NCI-H510A treated with DMSO at 0.1 percent for 48 hours (cell line): Measurements from ENCODE around the gene IL20RA.
"Not testable (repeated sequence)": the region's sequence is repeated elsewhere in the genome, so short reads cannot be mapped to it uniquely, and the experiment has no call there.

Experiments
- DNase-seq: peaks from one replicate; lab custom pipeline; 2025; lab: John Stamatoyannopoulos, UW

IL20RA gene

DNA sequence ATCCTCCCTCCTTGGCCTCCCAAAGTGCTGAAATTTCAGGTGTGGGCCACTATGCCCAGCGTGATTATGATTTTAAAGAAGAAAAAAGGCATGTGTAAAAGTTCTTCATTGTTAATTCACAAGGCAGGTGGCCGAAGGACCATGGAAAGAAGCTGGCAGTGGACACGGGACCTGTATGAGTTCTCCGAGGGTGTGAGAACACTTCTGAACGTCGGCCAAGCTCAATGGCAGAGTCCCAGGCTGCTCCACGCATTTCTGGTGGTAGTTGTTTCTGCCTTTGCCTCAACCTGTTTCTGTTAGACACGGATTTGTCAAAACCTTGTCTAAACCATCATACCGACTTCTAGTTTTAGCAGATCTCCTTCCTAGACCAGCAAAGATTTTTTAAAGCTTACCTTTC is 36.6 kb downstream of the IL20RA start:
- no peak for DNase-seq

DNA sequence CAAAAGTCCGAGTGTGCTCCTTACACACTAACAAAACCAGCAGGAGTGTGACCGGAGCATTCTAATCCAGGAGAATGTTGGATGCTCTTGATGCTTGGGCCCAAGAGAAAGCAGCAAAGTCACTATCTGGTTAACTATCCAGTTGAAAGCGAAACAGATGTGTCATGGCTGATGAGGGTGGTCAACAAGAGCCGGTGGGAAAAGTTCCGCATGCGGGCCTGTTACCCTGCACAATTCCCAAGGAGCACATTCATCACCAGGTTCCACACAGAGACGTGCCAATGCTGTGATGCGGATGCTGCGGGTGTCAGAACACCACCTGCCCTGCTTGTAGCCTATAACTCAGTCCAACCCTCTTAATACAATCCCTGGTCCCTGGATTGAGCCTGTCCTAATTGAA is 38.7 kb downstream of the IL20RA start:
- no peak for DNase-seq

DNA sequence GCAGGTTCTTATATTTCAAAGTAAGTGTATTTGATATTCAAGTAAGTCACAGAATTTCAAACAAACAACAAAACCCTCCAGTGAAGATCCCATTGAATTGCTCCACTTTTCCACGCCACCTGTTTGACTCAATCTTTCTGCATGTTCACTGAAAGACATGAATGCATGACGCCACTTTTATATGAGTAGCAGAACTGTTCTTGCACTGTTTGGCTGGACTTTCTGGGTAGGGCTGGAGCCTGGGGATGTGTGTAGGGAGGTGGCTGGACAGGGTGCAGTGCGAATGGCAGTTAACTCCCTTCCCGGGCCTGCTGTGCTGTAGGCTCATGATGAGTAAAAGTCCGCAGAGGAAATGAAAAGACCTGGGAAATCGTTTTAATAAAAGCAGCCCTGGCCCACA is 39.7 kb downstream of the IL20RA start:
- peak; percentile 39 for DNase-seq

- peak; percentile 7 for DNase-seq
Measured at GRCh38 chr6:137002505-137002904, 42.3 kb downstream of the IL20RA start.

- DNase-seq, result no peak
Measured at GRCh38 chr6:137001977-137002302, 42.8 kb downstream of the IL20RA start.

DNA sequence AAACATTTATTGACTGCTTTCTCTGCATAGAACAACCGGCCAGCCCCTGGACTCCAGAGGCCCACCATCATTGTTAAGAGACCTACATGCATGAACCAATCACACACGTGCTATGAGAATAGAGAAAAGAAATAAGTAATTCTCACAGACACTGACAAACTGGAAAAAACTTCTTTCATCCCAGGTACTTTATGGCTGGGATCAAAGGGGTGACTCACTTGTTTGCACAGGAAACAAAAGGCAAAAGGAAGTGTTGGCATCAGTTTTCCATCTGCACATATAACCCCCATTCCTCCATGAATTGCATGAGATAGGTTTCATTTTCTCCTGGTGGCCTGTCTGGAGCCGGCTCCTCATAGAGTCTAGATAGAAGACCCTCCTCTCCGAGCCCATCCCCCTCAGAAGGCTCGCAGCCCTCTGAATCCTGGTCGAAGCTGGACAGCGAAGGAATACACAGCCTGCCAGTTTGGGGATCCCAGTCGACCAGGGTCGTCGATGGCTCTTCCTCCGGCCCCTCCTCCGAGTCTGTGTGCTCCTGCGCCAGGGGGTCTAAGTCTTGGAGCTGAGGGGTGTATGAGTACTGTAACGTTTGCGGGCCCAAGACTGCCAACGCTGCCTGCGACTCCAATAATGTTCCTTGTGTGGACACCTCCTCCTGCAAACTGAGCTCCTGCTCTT is 43.3 kb downstream of the IL20RA start:
- DNase-seq, result peak; percentile 43

DNA sequence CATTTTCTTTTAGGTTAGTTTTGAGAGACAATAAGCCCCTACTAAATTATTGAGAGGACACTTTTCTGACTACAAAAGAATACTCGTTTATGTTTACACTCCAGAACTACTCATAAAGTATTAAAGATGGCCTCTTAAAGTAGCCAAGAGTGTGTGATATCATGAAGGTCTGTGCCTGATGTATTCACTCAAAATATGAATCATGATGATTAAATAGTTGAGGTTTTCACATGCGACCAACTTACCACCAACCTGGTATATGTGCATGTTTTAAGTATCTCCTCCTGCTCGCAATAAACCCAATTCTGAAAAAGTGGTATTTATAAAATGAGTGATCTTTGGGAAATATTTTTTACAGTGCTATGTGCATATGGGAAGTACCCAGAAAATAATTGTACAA is 43.9 kb downstream of the IL20RA start:
- DNase-seq, result no peak

DNA sequence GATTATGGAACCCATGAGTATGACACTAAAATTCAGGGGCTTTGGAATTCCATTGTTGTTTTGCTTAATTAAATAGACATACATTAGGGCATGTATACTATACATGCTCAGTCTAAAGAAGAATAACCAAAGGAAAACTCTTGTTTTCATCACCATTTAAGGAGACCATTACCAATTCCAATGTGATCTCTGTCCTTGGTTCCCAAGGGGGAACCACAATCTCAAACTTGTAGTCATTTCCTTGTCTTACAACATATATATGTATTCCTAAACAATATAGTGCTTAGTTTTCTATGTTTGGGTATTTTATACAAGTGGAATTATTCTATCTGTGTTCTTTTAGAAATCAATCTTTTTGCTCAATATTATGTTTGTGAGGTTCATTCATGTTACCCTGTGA is 49.2 kb downstream of the IL20RA start:
- no peak for DNase-seq

DNA sequence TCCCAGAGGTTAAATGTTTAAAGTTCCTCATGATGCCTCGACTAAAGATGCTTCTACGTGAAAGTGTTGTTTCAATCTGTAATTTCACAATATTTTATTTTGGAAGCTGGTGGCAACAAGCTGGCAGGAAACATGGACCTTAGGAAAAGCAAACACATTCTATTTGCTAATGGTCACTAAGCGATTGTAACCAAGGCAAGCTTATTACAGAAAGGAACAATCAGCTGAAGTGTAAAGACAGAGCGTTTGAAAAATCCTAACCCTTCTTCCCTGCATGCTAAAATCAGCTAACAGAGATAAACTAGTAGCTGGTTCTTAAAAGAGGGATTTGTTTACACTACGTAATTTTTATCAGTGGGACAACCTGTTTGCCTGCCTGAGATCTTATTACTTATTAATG is 50.0 kb downstream of the IL20RA start:
- peak; percentile 44 for DNase-seq

- DNase-seq, result no peak
Measured at GRCh38 chr6:136992113-136992512, 52.7 kb downstream of the IL20RA start.

GRCh38 chr6:136991646-136992045 is 53.1 kb downstream of the IL20RA start:
- DNase-seq, result no peak

DNA sequence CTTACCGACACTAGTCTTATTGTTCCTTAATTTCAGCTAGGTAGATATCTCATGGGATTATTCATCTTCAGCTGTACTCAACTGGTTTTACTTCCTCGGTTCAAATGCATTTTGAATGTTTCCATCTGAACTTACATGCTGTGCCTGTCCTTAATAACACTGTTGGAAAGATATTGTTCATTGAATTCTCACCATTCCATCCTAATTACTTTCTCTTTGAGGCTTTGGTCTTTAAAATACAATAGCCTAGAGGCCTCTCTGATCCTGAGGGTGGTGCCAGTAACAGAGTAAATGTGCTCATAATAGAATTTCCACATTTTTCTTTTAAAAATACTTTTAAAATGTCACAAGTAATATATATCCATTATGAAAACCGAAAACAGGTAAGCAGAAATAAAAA is 54.0 kb downstream of the IL20RA start:
- no peak for DNase-seq

DNA sequence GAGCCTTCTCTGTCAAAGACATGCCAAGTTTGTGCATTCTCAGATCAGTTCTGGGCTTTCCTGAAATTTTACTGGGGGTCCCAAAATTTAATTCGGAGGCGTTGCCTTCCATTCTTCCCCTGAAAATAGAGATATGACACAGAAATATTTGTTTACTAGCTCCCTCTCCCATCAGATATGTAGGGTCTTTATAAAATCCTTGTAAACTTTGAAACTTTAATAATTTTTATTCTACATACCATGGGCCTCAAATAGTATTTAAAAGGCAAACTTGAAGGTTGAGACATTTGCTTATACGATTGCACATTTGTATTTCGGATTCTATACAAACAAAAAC is 54.6 kb downstream of the IL20RA start:
- no peak for DNase-seq

DNA sequence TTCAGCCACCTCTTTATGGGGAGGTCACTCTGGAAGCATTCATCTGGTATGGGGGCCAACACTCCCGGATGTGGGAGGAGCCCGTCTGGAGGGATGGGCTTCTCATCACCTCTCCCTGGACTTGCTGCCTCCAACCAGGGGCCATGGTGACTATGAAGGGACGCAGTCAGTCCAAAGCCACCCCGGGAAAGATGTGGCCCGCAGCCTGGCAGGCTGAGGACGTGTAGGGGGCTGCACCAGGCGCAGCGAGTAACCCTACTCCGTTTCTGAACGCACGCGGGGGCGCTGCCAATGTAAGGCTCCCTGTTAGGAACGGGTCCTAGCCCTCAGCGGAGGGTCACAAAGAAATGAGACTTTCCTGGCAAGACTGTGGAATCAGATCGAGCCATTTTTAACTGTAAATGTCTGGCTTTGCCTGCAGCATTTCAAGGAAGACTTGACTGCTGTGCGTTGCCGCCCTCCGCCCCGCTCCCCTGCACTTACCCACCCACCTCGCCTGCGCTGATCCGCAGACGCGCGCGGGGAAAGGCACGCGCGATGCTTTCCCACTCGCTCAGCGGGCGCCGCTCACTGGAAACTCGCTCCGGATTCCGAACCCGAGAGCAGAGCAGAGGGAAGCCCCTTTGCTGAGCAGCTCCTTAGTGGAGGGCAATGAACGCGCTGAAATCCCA is 55.1 kb downstream of the IL20RA start:
- DNase-seq, result no peak

- peak; percentile 39 for DNase-seq
Measured at GRCh38 chr6:136987526-136987925, 57.2 kb downstream of the IL20RA start.

GRCh38 chr6:136985502-136985901 is 59.3 kb downstream of the IL20RA start:
- no peak for DNase-seq

DNA sequence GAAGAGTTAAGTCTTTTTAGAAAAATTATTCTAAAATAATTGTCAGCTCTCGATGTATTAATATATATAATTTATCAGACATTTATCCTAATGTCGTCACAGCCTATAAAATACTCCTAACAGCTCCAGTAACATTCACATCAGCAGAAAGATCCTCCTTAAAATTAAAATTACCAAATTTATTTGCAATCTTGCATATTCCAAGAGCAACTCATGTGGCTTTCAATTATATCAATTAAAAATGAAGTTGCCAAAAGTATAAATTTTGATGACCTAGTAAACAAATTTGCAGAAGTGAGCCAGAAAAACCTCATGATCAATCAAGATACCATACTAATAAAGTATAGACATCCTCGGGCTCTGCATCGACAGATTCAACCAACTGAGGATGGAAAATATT is 60.2 kb downstream of the IL20RA start:
- no peak for DNase-seq

GRCh38 chr6:136983687-136984086 is 61.1 kb downstream of the IL20RA start:
- no peak for DNase-seq

GRCh38 chr6:136982928-136983327 is 61.8 kb downstream of the IL20RA start:
- DNase-seq, result no peak

- no peak for DNase-seq
Measured at GRCh38 chr6:136980070-136980469, 64.7 kb downstream of the IL20RA start.

DNA sequence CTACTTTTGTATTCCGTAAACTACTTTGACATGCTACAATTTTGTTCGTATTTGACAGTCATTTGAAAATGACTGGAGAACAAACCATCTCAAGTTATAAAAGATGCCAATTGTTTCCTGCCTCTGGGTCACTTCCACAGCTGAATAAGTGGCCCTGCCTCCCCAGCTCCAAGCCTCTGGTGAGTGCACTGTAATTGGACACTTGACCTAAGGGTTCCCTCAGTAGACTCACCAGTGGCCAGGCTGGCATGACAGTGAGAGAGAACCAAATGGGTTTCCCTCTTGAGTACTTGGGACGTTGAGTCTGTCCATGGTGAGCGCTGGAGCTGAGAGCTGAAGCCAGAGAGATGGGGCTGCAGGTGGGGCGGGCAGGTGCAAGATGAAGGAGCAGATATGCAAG is 65.6 kb downstream of the IL20RA start:
- peak; percentile 38 for DNase-seq

GRCh38 chr6:136977075-136977474 is 67.7 kb downstream of the IL20RA start:
- DNase-seq, result no peak

DNA sequence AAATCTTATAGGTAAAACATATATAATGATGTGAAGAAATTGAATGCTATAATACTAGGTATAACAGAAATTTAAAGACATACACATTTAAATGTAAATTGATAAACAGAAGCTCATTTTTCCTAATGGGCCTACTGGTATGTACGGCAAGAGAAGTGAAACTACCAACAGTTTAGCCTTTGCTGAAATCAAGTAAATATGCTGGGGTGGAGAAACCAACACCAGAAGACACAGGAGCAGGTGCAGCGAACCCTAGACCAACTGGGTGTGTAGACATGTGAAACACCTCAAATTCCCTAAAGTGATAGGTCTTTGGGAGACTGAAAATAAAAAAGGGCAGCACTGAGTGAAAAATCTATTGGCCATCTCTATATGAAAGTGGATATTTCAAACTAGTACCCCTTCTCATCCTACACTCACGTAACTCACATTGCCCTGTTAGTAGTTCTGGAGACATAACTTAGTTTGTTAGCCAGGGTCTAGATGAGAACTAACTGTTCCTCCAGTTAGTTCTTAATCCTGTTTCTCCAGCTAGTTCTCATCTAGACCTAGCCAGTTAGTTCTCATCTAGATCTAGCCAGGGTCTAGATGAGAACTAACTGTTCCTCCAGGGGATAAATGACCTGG is 69.6 kb downstream of the IL20RA start:
- DNase-seq, result no peak

- not testable (repeated sequence) for DNase-seq
Measured at GRCh38 chr6:136973781-136974180, 71.0 kb downstream of the IL20RA start.
